Spleen (tissue), 11 donors: ENCODE results near the gene FBXO41. TPM values are rescaled to one million over a fixed set of nuclear protein-coding genes. Genes with fewer than 3 reads are reported as not detected.

Source experiments
- DNase-seq: peaks from one replicate; pipeline ENCODE4 v3.0.0-alpha.2; 2020
- H3K27ac ChIP-seq, 8 donors: fragments of 200-600 bp; sonication (generic) in 7 of 8; 1 replicate in 4 of 8; 2 replicates in 4 of 8; pipeline versions ENCODE4 v1.5.0 to v1.8.0; 2016 to 2021; ENCODE audit warnings: inconsistent platforms in 4 of 8, mild to moderate bottlenecking in 4 of 8, moderate library complexity in 1 of 8
- H3K27me3 ChIP-seq, 7 donors: fragments of 200-600 bp; sonication (generic) in 6 of 7; replicated peaks in 1 of 7; 1 replicate in 4 of 7; 2 replicates in 3 of 7; pipeline versions ENCODE4 v1.5.0 to v1.8.0; 2016 to 2021; ENCODE audit warnings: inconsistent platforms in 3 of 7, mild to moderate bottlenecking in 1 of 7
- H3K36me3 ChIP-seq, 6 donors: fragments of 200-600 bp; sonication (generic) in 5 of 6; 1 replicate in 4 of 6; 2 replicates in 2 of 6; pipeline versions ENCODE4 v1.5.0 to v1.8.0; 2016 to 2021; ENCODE audit warnings: inconsistent platforms in 2 of 6
- H3K4me1 ChIP-seq, 6 donors: fragments of 200-600 bp; sonication (generic) in 5 of 6; 1 replicate in 3 of 6; 2 replicates in 3 of 6; pipeline versions ENCODE4 v1.5.0 to v1.8.0; 2016 to 2021; ENCODE audit warnings: inconsistent platforms in 3 of 6
- H3K4me3 ChIP-seq, 8 donors: fragments of 200-600 bp; sonication (generic) in 7 of 8; 1 replicate in 4 of 8; 2 replicates in 4 of 8; pipeline versions ENCODE4 v1.5.0 to v1.8.0; 2016 to 2021; ENCODE audit warnings: inconsistent platforms in 4 of 8, mild to moderate bottlenecking in 4 of 8, moderate library complexity in 2 of 8
- H3K9me3 ChIP-seq, 8 donors: fragments of 200-600 bp; sonication (generic) in 7 of 8; 1 replicate in 4 of 8; 2 replicates in 4 of 8; pipeline versions ENCODE4 v1.5.0 to v1.8.0; 2016 to 2021; ENCODE audit warnings: inconsistent platforms in 4 of 8
- CTCF ChIP-seq, 11 experiments: fragments of 200-600 bp in 7 of 11; fragments of 450-650 bp in 4 of 11; sonication (generic) in 4 of 11; IDR thresholded peaks in 8 of 11; conservative IDR thresholded peaks in 3 of 11; 1 replicate in 7 of 11; 2 replicates in 4 of 11; pipeline versions ENCODE4 v1.4.0 to v1.8.0; 2016 to 2021; ENCODE audit warnings: antibody characterized with exemption in 11 of 11, inconsistent platforms in 4 of 11, mild to moderate bottlenecking in 1 of 11
- POLR2A ChIP-seq, 3 donors: fragments of 450-650 bp; IDR thresholded peaks; one replicate each; pipeline ENCODE4 v1.5.1; 2017; ENCODE audit warnings: antibody characterized with exemption in 3 of 3, mild to moderate bottlenecking in 1 of 3
- POLR2AphosphoS5 ChIP-seq, 3 donors: sonication (generic); formaldehyde crosslinking; IDR thresholded peaks; one replicate each; pipeline ENCODE4 v1.5.1; 2017; ENCODE audit warnings: antibody characterized with exemption in 3 of 3
- WGBS, 5 donors: extraction: QIAGEN DNeasy Blood & Tissue Kit in 3 of 5; methylation state at CpG; one replicate each; pipeline versions ENCODE4 v1.1.5 to v1.1.7; 2013 to 2018; 5-methylcytosine and 5-hydroxymethylcytosine counted together
- intact Hi-C: fragments of 100-400 bp; cut with DNase I; formaldehyde crosslinking; loops from one replicate; pipeline ENCODE4 v1.15.0; 2023; ENCODE audit warnings: low total_unique reads
- polyA plus RNA-seq, 3 donors: library from polyadenylated mRNA; stranded (reverse); fragments of 200-250 nt; gene quantifications; one replicate each; pipeline ENCODE4 v1.2.1, GENCODE V29; 2013
- total RNA-seq, 7 donors: library from RNA; depleted of rRNA in 3 of 7; stranded (reverse); fragments of >200 nt in 3 of 7; fragmentation: NEBNext Ultra II Directional in 4 of 7; extraction: Animal tissue kit (Norgen Biotek cat#: 25700) in 4 of 7; gene quantifications; one replicate each; pipeline versions ENCODE4 v1.1.0 to v1.2.1, GENCODE V29; 2016 to 2021
- donor health status: healthy with polysubstance abuse.
- donor health status: DM: no; HTN: no; CAD: no; lungs with moderate emphysema.
- donor health status: DM: no; HTN: no; CAD: no.
- donor health status: Bipolar disorder and iron deficiency.
- donor health status: healthy.
- donor health status: DM: no; HTN: no; CAD: no.
- donor health status: DM: yes; HTN: yes; CAD: no.

FBXO41 gene
- total and polyA plus RNA-seq, 10 donors: 4.8 to 15.9 (median 12.6) TPM

GRCh38 chr2:73285159-73285739 lies 971 bp upstream of the FBXO41 start:
- Histone ChIP-seq H3K9me3 (no peaks in the 10 kb centered on the region), H3K36me3 (no peaks in the 10 kb centered on the region), H3K4me1 (peaks cover 0 to 42% (median 27%) of the 10 kb centered on the region in 6 donors), H3K4me3 (peak overlapping the region; percentile 60 to 86 (median 70)), H3K27me3 (peaks cover 0 to 54% (median 10%) of the 10 kb centered on the region in 7 donors), H3K27ac (peak overlapping the region; percentile 29 to 87 (median 79))
- WGBS, 5 donors: 24 to 32% (median 26%) methylated on average over 5 of the region's 5 CpGs
- intact Hi-C loops: loop anchor here (10.0 kb wide), 1 partner anchor 100 kb away; the partner anchor contains the start of gene ALMS1
- TF ChIP-seq POLR2A (IDR thresholded peaks at IDR 0.05) (no peak), POLR2AphosphoS5 (IDR thresholded peaks at IDR 0.05) (peak in 2 of 3 donors; percentile 70 to 73), CTCF (IDR thresholded peaks at IDR 0.05 in 8 of 11, conservative IDR thresholded peaks at IDR 0.05 in 3 of 11) (peak in 4 of 11 experiments; percentile 6 to 15 (median 14))
- DNase-seq: peak; percentile 87

- Histone ChIP-seq H3K4me1 (peaks cover 0 to 42% (median 27%) of the 10 kb centered on the region in 6 donors), H3K27me3 (peaks cover 0 to 39% (median 6%) of the 10 kb centered on the region in 7 donors), H3K4me3 (peak overlapping the region; percentile 60 to 86 (median 70)), H3K9me3 (no peaks in the 10 kb centered on the region), H3K36me3 (no peaks in the 10 kb centered on the region), H3K27ac (peak overlapping the region in 6 of 8 donors; percentile 70 to 87 (median 80))
- intact Hi-C loops: loop anchor here (10.0 kb wide), 1 partner anchor 101 kb away; the partner anchor contains the start of gene ALMS1
- DNase-seq: no peak
- 5 to 11% (median 9%) methylated on average over 7 to 43 of the region's 43 CpGs for WGBS, 5 donors
- TF ChIP-seq POLR2A (IDR thresholded peaks at IDR 0.05): no peak
- TF ChIP-seq POLR2AphosphoS5 (IDR thresholded peaks at IDR 0.05): no peak
- TF ChIP-seq CTCF (IDR thresholded peaks at IDR 0.05 in 8 of 11, conservative IDR thresholded peaks at IDR 0.05 in 3 of 11): no peak
Measured at GRCh38 chr2:73283545-73284295, 558 bp downstream of the FBXO41 start.

- Histone ChIP-seq H3K27ac (no peak overlapping the region), H3K4me1 (peaks cover 0 to 42% (median 27%) of the 10 kb centered on the region in 6 donors), H3K36me3 (no peaks in the 10 kb centered on the region), H3K27me3 (peaks cover 0 to 35% (median 6%) of the 10 kb centered on the region in 7 donors), H3K9me3 (no peaks in the 10 kb centered on the region), H3K4me3 (peak overlapping the region in 4 of 8 donors; percentile 74 to 86 (median 78))
- DNase-seq: no peak
- WGBS, 5 donors: 44 to 70% (median 62%) methylated on average over 4 to 5 of the region's 5 CpGs
- TF ChIP-seq POLR2A (IDR thresholded peaks at IDR 0.05) (no peak), CTCF (IDR thresholded peaks at IDR 0.05 in 8 of 11, conservative IDR thresholded peaks at IDR 0.05 in 3 of 11) (no peak), POLR2AphosphoS5 (IDR thresholded peaks at IDR 0.05) (no peak)
- intact Hi-C loops: loop anchor here (10.0 kb wide), 1 partner anchor 102 kb away; the partner anchor contains the start of gene ALMS1
Measured at GRCh38 chr2:73282924-73283544, 1.2 kb downstream of the FBXO41 start.
